Loucy (cell line): ENCODE data around the gene ANKRD36C.
"Not testable (repeated sequence)": the region's sequence is repeated elsewhere in the genome, so short reads cannot be mapped to it uniquely, and the experiment has no call there.

Source experiments
- H2AFZ ChIP-seq: fragments of 200-600 bp; sonication (generic); 2 replicates; pipeline ENCODE4 v1.6.0; 2016; ENCODE audit warnings: antibody characterized with exemption, mild to moderate bottlenecking, low read length, moderate library complexity
- H3F3A ChIP-seq: fragments of 200-600 bp; 2 replicates; pipeline ENCODE4 v1.6.0; 2016; ENCODE audit warnings: antibody characterized with exemption, low read depth, mild to moderate bottlenecking
- H3K27me3 ChIP-seq: fragments of 200-600 bp; sonication (generic); 2 replicates; pipeline ENCODE4 v1.6.1; 2014; ENCODE audit warnings: low read length, mild to moderate bottlenecking; ENCODE audit not compliant: insufficient read depth, poor library complexity, severe bottlenecking
- H3K36me3 ChIP-seq: fragments of 200-600 bp; sonication (generic); 2 replicates; pipeline ENCODE4 v1.6.1; 2016; ENCODE audit warnings: low read length; ENCODE audit not compliant: insufficient read depth
- H3K4me1 ChIP-seq: fragments of 200-600 bp; sonication (generic); 2 replicates; pipeline ENCODE4 v1.5.1; 2014; ENCODE audit warnings: low read length, mild to moderate bottlenecking; ENCODE audit not compliant: insufficient read depth, poor library complexity, severe bottlenecking
- H3K4me2 ChIP-seq: fragments of 200-600 bp; sonication (generic); 2 replicates; pipeline ENCODE4 v1.6.0; 2014; ENCODE audit warnings: antibody characterized with exemption, low read length, low read depth, mild to moderate bottlenecking; ENCODE audit not compliant: poor library complexity, severe bottlenecking
- H3K4me3 ChIP-seq: fragments of 200-600 bp; sonication (generic); 2 replicates; pipeline ENCODE4 v1.5.1; 2014; ENCODE audit warnings: low read length, mild to moderate bottlenecking, mixed read lengths; ENCODE audit not compliant: poor library complexity, severe bottlenecking
- H3K79me2 ChIP-seq: fragments of 200-600 bp; sonication (generic); 2 replicates; pipeline ENCODE4 v1.6.1; 2014; ENCODE audit warnings: low read length; ENCODE audit not compliant: insufficient read depth
- H3K9ac ChIP-seq: fragments of 200-600 bp; sonication (generic); 2 replicates; pipeline ENCODE4 v1.6.0; 2014; ENCODE audit warnings: mild to moderate bottlenecking, low read depth, low read length, moderate library complexity; ENCODE audit not compliant: poor library complexity, severe bottlenecking
- H3K9me2 ChIP-seq: fragments of 200-600 bp; sonication (generic); replicated peaks from 2 replicates; pipeline ENCODE4 v1.6.1; 2016; ENCODE audit warnings: low read depth, low read length, mixed read lengths
- H3K9me3 ChIP-seq: fragments of 200-600 bp; sonication (generic); 2 replicates; pipeline ENCODE4 v1.6.1; 2014; ENCODE audit warnings: mild to moderate bottlenecking, antibody characterized with exemption, low read length, low read depth; ENCODE audit not compliant: insufficient read depth
- H4K20me1 ChIP-seq: fragments of 200-600 bp; sonication (generic); 2 replicates; pipeline ENCODE4 v1.6.0; 2014; ENCODE audit warnings: antibody characterized with exemption, low read length, mild to moderate bottlenecking; ENCODE audit not compliant: insufficient read depth, poor library complexity, severe bottlenecking
- CTCF ChIP-seq: fragments of 200-600 bp; sonication (generic); conservative IDR thresholded peaks from 2 replicates; pipeline ENCODE4 v1.5.1; 2014; ENCODE audit warnings: mild to moderate bottlenecking, antibody characterized with exemption, low read length
- EZH2phosphoT487 ChIP-seq: fragments of 200-600 bp; IDR thresholded peaks from 2 replicates; pipeline ENCODE4 v1.6.1; 2018; ENCODE audit warnings: antibody characterized with exemption, mild to moderate bottlenecking, moderate library complexity, borderline replicate concordance

ANKRD36C gene

DNA sequence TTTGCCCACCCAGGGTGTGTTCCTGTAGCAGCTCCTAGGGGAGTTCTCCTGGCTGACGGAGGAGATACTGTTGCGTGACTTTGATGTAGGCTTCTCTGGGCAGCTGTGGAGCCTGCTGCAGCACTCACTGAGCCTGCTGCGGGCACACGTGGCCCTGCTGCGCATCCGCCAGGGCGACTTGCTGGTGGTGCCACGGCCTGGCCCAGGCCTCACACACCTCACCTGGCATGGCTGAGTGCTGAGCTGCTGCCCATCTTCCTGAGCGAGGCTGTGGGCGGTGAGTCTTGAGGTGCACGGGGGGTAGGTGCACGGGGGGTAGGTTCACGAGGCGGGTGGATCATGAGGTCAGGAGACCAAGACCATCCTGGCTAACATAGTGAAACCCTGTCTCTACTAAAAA lies 191.7 kb downstream of the ANKRD36C start:
- no peaks in the 10 kb centered on the region for H3K27me3 ChIP-seq
- no peaks in the 10 kb centered on the region for H4K20me1 ChIP-seq
- no peak overlapping the region for H3K9ac ChIP-seq
- H3K4me2 ChIP-seq = no peak overlapping the region
- H3F3A ChIP-seq = no peaks in the 10 kb centered on the region
- no peaks in the 10 kb centered on the region for H3K36me3 ChIP-seq
- H3K4me1 ChIP-seq = no peaks in the 10 kb centered on the region
- H3K9me2 ChIP-seq = no peaks in the 10 kb centered on the region
- H3K4me3 ChIP-seq = no peak overlapping the region
- no peak overlapping the region for H2AFZ ChIP-seq
- TF ChIP-seq EZH2phosphoT487 (no peak), CTCF (no peak)
- H3K9me3 ChIP-seq = no peaks in the 10 kb centered on the region
- no peaks in the 10 kb centered on the region for H3K79me2 ChIP-seq

DNA sequence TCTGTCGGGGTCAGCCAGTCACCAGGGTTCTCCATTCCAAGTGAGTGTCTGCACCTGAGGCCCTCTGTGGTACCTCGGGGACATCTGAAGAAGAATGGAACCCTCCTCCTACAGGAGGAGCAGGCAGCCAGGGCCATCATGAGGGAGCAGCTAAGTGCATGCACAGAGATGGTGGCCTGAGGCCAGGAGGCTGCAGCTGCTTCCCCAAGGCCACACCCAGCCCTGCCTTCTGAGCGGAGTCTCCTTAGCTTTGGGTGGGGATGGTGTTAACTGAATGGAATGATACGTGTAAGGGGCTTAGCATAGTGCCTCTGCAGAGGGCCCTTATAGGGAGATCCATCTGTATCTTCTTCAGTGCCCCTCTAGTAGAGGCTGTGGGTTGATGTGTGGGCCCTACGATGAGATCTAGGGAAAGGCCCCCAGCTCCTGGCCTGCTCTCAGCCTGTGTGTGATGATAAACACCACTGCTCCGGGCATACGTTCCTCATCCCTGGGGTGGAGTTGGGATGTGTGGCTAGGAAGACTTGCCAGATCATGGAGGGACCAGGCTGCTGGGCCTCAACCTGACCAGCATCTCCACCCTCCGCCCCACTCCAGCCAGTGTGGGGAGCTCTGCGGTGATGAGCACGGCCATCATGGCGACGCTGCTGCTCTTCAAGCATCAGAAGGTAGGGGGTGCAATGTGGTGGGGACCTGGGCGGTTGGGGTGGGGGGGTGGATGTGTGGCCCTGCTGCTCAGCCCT lies 192.3 kb downstream of the ANKRD36C start:
- H3K4me3 ChIP-seq, H3K9ac ChIP-seq, H3K36me3 ChIP-seq, H3K9me2 ChIP-seq, H3K27me3 ChIP-seq, H4K20me1 ChIP-seq, H3F3A ChIP-seq, H2AFZ ChIP-seq, H3K9me3 ChIP-seq, H3K4me2 ChIP-seq, H3K4me1 ChIP-seq, H3K79me2 ChIP-seq: not testable (repeated sequence)

DNA sequence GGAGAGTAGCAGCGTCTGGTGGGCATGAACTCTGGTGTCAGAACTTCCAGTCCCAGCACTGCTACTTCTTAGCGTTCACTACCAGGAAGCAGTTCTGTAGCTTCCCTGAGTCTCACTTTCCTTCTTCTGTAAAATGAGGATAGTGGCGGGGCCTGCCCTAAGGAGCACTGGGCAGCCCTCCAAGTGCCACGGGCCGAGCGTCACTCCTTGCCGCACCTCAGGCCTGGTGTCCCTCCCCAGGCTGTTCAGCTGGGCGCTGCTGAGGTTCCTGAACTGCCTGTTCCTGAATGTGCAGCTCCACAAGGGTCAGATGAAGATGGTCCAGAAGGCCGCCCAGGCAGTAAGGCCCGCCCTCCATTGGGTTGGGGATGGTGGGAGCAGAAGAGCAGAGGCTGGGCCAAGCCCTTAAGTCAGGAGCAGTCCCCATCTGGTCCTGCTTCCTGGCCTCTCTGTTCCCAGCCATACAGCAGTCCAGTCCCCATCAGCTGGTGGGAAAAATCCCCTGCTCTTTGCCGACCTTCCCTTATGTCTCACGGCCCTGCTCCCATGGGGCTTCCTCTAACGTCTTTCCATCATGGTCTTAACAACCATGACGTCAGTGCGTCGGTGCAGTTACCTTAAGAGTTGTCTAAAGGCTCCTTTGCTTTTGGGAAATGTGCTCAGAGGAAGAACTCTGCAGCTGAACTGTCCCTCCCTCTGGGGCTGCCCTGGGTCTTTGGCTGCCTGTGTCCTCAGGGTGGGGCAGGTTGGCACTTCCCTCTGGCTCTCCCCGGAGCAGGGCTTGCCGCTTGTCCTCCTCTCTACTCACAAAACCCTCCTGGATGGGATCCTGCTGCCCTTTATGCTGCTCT lies 195.2 kb downstream of the ANKRD36C start:
- H3K4me1 ChIP-seq, H3K9ac ChIP-seq, H3K4me2 ChIP-seq, H2AFZ ChIP-seq, H3K36me3 ChIP-seq, H3K79me2 ChIP-seq, H3K9me3 ChIP-seq, H3F3A ChIP-seq, H4K20me1 ChIP-seq, H3K4me3 ChIP-seq, H3K9me2 ChIP-seq, H3K27me3 ChIP-seq: not testable (repeated sequence)

DNA sequence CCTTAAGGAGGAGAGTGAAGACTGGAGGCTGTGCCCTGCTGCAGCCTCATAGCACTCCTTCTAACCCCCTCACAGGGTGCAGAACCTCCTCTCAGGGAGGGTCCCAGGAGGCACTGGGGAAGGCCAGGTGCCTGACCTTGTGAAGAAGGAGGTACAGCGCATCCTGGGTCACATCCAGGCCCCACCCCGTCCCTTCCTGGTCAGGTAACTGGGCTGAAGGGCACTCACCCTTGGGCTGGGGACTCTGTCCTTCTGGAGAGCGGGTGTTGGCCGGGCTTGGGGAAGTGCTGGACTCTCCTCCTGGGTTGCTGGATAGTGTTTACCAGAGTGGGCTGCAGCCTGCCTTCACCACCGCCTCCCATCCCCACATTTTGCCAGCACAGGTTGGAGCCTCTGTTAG lies 197.7 kb downstream of the ANKRD36C start:
- not testable (repeated sequence) for H3K79me2 ChIP-seq, H3K27me3 ChIP-seq, H3K4me1 ChIP-seq, H3K4me2 ChIP-seq, H4K20me1 ChIP-seq, H3K9me2 ChIP-seq, H3K4me3 ChIP-seq, H3K9ac ChIP-seq, H3K9me3 ChIP-seq, H3K36me3 ChIP-seq, H3F3A ChIP-seq, H2AFZ ChIP-seq

DNA sequence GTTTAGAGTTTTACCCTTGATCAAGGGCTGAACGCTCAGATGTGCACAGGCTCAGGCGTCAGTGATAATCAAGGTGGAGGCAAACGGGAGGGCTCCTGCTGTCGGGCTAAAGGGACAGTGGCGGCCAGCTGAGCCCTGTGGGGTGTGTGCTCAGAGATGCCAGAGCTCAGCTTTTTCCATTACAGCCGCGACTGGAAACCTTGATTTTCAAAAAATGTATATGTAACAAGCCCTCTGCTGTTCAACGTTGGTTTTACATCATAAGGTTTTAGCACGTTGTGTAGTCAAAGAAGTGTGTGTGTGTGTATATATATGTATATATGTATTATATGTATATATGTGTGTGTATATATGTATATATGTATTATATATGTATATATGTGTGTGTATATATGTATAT lies 201.4 kb downstream of the ANKRD36C start:
- H3K36me3 ChIP-seq, H3K4me1 ChIP-seq, H3K4me3 ChIP-seq, H3F3A ChIP-seq, H3K9me2 ChIP-seq, H3K9ac ChIP-seq, H2AFZ ChIP-seq, H4K20me1 ChIP-seq, H3K9me3 ChIP-seq, H3K79me2 ChIP-seq, H3K27me3 ChIP-seq, H3K4me2 ChIP-seq: not testable (repeated sequence)

- not testable (repeated sequence) for H2AFZ ChIP-seq, H3K9me2 ChIP-seq, H3K27me3 ChIP-seq, H4K20me1 ChIP-seq, H3K4me3 ChIP-seq, H3K36me3 ChIP-seq, H3K79me2 ChIP-seq, H3K9me3 ChIP-seq, H3K4me1 ChIP-seq, H3K9ac ChIP-seq, H3K4me2 ChIP-seq, H3F3A ChIP-seq
Measured at GRCh38 chr2:95789385-95789784, 202.2 kb downstream of the ANKRD36C start.
